Islet precursor cell (in vitro differentiated cells): Measurements from ENCODE around the gene EPHA3.
A peak's percentile ranks its signal among the peaks of the same experiment; 100 is the strongest.

Experiments
- DNase-seq: peaks from one replicate; pipeline ENCODE4 v3.0.0-alpha.2; 2018

The EPHA3 gene

DNA sequence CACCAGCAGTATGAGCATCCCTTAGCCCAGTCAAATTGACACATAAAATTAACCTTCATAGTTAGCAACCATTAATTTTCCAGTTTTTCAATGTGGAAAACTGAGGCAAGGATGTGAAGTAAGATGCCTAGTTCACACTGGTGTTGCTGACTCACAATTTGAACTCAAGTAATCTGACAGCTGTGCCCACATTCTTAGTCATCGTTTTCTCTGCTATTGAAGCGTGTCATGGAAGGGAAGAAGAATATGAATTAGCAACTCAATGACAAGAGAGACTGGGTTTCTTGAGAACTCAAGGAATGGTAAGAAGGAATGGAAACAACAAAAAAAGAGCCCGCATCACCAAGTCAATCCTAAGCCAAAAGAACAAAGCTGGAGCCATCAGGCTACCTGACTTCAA, 261.4 kb downstream of the EPHA3 start:
- DNase-seq: no peak

- DNase-seq: no peak
Observed at GRCh38 chr3:89372456-89372855, 265.0 kb downstream of the EPHA3 start.

- DNase-seq: no peak
Observed at GRCh38 chr3:89373434-89373833, 266.0 kb downstream of the EPHA3 start.

DNA sequence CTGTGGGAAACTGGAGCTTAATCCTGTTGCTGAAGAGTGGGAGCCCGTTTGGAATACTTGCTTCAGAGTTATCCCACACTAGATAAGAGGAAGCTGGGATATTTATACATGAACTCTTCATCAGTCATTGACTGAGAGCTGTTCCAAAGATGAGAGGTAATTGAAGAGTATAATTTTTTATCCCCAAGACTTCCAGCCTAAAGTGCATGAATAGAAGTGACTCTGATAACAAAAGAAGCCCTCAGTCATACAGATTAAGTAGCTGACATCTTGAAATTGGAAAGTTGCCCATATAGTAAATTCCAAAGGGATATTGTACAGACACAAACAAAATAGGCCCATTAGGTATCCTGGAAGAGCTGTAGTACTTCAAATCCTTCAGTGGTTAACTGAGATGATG, 268.0 kb downstream of the EPHA3 start:
- no peak for DNase-seq

DNA sequence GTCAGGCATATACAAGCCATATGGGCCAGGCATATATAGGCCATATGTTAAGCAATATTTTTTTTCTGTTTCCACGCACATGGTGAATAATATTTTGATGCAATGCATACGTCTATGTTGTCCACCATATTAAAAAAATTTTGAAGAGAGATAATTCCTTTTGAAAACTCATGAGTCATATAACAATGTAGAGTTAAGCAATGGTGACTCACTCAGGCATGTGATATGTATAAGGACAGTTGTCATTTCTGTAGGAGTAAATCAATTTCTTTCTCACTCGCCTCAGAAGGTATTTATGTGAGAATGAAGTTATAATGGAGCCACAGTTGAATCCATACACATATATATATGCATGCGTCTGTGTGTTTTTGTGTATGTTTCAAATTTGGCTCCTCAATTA, 272.6 kb downstream of the EPHA3 start:
- no peak for DNase-seq

DNA sequence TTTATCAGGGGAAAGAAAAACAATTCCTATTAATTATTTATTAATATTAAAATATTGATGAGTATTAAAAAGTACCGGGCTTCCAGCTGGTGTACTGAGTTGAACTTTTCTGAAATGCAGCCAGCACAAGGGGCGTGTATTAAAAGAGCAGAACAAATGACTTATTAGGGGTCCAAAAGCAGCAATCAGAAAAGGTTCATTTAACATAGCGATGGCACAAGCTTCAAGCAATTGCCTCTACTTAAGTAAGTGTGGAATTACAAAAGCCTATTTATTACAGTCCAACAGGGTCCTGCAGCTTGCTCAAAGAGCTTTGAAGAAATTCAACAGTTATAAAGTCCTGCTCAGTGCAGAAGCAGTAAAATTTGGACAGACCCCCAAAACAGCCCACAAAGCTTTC, 285.6 kb downstream of the EPHA3 start:
- no peak for DNase-seq

- no peak for DNase-seq
Observed at GRCh38 chr3:89395456-89395855, 288.0 kb downstream of the EPHA3 start.

DNA sequence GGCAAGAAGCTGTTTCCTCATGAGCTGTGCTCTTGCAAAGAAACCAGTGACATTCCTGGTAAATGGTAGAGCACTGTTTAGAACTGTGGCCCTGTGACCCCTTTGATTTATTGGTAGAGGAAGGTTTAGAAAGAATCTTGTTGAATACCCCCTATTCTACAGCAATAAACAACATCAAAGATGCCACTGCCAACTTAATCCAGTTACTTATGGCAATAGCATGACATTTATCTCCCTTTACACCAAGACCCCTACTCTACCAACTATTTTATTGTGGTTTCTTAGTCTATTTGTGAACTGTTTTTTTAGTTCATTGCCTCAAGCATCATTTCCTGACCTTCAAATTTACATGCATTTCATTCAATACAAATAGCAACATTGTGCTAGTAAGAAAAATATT, 288.6 kb downstream of the EPHA3 start:
- no peak for DNase-seq

DNA sequence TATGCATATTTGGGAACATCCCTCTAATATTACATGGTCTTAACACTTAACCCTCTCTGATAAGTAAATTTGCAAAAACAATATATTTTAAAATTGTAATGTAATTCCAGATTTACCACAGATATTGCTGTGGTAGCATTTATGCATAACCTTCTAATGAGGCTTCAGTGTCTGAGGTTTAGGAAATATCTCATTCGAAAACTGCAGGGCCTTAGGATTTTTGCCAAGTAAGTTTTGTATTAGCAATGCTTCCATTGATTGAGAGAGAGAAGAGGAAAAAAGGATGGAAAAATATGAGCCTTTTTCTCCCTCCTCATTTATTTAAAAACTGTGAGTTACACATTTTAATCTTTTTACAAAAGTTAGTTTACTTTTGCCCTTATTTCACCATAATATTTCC, 294.6 kb downstream of the EPHA3 start:
- DNase-seq: no peak

DNA sequence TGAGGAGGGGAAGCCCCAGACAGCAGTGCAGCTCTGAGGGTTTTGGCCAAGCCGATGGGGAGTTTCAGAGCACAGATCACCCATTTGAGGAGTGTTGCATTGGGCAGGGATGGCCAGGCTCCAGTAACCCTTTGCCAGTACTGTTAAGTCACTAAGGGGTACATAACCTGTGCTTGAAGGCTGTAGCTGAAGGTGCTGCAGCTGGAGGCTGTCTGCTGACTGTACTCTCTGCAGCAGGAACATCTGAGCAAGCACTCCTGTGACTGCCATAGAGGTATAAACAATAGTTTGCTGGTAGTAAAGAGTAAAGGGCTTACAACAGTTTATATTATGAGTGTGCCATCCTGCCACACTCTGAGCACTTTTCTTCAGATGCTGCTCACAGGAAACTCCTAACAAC, 297.8 kb downstream of the EPHA3 start:
- peak; percentile 51 for DNase-seq

DNA sequence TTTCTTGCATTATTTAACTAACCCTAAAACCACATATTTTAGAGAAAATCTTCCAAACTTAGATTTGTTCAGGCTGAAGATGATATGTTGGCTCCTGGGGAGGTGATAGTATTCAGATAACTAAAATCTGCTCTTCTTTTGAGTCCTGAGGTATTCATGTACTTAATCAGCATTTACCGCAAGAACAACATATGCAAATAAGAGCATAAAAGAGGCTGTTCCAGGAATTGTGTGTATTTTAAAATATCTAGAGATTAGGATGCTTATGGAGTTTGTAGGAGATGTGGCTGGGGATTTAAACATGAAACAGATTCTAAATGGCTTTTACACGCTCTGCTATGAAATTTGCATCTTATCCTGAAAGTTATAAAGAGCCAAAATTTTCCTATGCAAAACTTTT, 298.2 kb downstream of the EPHA3 start:
- DNase-seq: no peak

DNA sequence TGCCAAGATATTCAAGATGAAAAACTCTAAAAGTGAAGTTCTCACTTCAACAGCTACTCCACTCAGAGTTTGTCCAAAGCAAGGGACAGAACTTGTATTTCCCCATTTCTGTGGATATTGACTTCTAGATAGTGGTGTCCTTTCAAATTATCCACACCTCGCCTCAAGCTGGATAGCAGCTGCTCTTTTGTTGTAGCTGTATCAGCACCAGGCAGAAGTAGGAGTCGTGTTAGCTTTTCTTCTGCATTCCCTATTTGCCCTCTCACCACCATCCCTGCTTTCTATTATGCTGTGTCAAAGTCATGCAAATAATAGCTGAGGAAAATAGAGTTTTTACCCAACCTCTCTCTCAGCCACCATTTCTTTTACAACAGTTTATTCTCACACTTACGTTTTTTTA, 303.8 kb downstream of the EPHA3 start:
- DNase-seq: no peak

DNA sequence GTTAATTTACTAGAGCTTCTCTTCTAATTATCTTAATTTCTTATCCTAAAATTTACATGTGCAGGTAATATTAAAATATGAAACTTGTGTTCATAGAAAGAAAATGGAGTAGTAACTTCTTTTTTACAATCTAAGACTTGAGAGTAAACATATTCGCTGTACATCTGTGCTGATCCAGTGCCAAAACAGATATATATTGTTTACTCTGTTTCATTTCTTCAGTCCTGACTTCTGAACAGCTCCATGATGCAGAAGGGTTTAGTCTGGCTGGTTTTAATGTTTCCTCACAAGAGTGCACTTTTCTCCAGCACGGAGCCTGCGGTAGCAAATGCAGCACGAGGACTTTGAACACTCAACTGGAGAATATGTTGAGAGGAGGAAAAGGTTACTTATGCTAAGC, 306.8 kb downstream of the EPHA3 start:
- no peak for DNase-seq

- DNase-seq: no peak
Observed at GRCh38 chr3:89419647-89420241, 312.3 kb downstream of the EPHA3 start.

- no peak for DNase-seq
Observed at GRCh38 chr3:89426060-89426459, 318.6 kb downstream of the EPHA3 start.

- DNase-seq: no peak
Observed at GRCh38 chr3:89434621-89435380, 327.4 kb downstream of the EPHA3 start.

GRCh38 chr3:89436846-89437245, 329.4 kb downstream of the EPHA3 start:
- no peak for DNase-seq

DNA sequence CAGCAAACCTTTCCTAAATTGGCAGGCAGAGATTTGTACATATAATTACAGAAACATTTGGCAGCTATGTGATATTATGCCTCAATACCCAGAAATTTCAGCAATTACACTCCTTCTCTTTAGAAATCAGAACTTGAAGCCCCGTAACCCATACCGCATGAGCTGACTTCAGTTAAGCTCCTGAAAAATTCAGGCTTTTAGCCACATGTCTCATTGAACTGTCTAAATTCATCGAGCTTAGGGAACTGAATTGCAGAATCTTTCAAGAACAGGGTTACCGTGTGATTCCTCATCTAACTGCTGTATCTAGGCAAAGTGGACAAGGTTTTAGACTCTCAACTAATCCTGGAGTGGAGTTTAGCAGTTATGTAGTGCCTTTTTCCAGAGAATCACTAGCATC, 333.0 kb downstream of the EPHA3 start:
- no peak for DNase-seq

DNA sequence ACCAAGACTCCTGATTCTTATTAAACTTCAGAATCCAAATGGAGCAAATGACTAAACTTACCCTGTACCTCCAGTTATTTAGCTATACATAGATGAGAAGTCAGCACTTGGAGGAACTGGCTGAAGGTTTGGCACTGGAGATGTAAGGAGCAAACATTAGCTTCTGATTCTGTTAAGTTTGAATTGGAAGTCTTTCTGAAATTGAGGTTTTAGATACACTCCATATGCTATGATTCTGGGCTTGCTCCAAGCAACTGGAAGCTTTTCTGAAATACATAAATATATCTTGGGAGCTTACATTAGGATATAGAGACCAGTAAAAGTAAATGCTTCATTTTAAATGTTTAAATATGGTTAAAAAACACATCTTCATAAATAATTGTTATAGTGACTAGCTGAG, 333.7 kb downstream of the EPHA3 start:
- no peak for DNase-seq

DNA sequence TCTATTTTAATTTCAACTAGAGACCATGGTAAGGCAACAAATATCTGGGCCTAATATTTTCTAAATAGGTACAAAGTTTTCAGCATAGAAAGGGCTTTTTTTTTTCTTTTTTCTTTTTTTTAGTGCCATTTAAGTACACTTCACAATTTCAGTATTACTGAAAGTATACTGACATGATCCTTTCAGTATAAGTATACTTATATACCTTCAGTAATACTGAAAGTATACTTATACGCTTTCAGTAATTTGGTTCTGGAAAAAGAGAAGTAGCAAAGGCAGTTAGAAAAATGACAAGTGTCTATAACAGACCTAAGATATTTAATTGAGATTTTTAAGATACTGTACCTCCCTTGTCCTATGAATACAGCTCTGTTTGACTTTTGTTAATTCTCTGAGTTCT, 339.2 kb downstream of the EPHA3 start:
- no peak for DNase-seq

DNA sequence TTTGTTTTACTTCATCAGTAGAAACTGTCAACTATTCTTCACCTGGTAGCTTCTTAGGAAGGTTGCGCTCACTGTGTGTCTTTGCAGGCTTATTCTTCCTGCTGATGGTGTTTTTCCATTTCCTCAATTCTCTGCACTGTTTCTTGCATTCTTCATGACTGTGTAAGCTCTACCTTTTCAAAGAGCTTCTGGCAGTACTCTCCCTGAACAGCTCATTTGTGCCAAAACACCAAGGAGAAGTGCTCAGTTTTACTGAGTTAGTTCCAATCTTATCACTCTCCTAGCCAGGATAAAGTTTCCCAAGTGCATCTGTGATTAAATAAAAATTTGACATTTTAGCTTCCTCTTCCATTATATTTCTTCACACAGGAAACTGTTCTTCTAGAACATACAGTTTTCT, 339.8 kb downstream of the EPHA3 start:
- no peak for DNase-seq

DNA sequence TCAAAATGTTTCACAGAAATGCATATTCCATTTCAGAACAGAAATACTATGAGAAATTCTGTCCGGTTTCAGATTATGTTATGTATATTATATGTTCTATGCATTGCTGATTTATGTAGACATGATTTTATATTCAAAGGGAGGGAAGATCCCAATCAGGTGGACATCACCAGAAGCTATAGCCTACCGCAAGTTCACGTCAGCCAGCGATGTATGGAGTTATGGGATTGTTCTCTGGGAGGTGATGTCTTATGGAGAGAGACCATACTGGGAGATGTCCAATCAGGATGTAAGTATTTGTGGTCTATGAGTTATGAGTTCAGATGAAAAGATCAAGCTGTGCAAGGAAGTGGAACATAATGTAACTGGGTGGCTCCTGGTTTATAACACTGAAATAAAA, 341.7 kb downstream of the EPHA3 start:
- no peak for DNase-seq

DNA sequence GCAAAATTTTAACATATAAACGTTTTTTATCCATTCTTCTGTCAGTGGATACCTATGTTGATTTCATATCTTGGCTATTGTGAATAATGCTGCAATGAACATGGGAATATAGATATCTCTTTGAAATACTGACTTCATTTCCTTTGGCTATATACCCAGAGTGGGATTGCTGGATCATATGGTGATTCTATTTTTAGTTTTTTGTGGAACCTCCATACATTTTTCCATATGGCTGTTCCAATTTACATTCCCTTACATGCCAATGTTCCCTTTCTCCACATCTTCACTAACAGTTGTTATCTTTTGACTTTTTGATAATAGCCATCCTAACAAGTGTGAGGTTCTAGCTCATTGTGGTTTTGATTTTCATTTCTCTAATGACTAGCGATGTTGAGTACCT, 344.6 kb downstream of the EPHA3 start:
- no peak for DNase-seq

- DNase-seq: no peak
Observed at GRCh38 chr3:89455240-89455639, 347.8 kb downstream of the EPHA3 start.

DNA sequence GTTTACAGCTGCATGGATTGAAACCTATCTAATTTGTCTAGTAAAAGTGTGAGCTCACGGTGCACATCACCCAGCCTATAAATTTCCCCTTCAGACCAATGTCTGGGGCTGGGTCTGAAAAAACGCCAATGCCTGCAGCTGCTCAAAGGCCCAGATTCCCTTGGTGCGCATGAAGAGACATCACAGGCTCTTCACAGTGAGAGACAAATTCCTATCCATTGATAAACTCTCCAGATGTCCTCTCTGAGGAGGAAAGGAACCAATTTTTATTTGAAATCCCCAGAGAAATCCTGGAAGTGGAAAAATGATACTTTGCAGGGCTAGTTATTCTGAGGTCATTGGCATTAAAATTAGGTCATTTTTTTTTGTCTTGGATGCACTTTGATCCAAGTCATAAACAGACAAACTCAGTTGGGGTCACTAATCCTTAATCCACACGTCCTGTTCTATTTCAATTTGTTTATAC, 360.5 kb downstream of the EPHA3 start:
- DNase-seq: no peak
